ENCODE data around the gene PLAGL1.
"Not testable (repeated sequence)": the region's sequence is repeated elsewhere in the genome, so short reads cannot be mapped to it uniquely, and the experiment has no call there.

The PLAGL1 gene

DNA sequence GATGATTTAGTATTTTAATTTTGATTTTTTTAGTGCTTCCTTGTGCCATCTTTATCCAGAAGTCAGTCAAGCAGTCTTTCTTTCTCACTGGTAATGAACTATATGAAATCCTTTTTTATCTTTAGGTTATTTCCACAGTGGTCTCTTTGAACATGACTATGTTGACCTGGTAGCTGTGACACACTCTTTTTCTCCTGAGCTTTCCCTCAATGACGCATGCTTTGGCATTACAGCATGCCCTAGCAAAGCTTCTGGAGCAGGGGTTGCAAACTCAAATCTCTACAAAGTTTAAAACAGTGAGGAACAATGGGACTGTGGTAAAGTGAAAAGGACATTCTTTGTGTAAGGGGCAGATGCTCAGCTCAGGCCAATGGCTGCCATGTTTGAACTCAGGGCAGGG is 4.5 kb upstream of the PLAGL1 start:
- no peak for FAIRE-seq
- DNase-seq (ENCODE audit: low spot score), result no peak

DNA sequence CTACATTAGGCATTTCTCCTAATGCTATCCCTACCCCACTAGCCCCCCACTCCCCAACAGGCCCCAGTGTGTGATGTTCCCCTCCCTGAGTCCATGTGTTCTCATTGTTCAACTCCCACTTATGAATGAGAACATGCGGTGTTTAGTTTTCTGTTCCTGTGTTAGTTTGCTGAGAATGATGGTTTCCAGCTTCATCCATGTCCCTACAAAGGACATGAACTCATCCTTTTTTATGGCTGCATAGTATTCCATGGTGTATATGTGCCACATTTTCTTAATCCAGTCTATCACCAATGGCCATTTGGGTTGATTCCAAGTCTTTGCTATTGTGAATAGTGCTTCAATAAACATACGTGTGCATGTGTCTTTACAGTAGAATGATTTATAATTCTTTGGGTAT is 1.6 kb upstream of the PLAGL1 start:
- FAIRE-seq; DNase-seq (ENCODE audit: low spot score): not testable (repeated sequence)

GRCh38 chr6:144008846-144009245 is 787 bp upstream of the PLAGL1 start:
- DNase-seq (ENCODE audit: low spot score), result no peak
- no peak for FAIRE-seq

DNA sequence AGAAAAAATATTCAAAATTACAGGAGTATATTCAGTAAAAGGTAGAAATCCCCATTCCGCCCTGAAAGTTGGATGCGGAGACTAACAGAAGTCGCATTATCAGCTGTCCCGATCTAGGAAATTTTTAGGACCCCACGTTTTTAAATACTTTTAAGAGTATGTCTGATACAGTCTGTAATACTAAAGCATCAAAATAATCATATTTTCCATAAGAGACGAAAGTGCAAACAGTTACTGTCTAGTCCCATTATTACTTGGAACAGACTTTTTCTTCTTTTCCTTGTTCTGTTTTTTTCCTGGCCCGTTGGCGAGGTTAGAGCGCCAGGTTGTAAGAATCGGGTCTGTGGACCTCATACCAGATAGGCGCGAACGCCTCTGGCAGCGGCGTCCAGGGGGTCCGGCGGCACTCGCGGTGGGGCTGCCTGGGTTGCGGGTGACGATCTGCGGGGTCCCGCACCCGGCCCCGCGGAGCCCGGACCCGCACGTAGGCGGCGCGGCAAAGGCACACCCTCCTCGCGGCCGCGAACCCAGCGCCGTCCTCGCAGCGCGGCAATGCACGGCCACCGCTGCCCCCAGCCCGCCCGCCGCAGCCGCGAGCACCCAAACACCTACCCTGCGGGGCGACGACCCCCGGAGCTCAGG is 460 bp downstream of the PLAGL1 start:
- FAIRE-seq (no peak), DNase-seq (ENCODE audit: low spot score) (no peak)

GRCh38 chr6:144006736-144007477 is 1.2 kb downstream of the PLAGL1 start:
- no peak for FAIRE-seq
- peak; percentile 46 for DNase-seq (ENCODE audit: low spot score)

DNA sequence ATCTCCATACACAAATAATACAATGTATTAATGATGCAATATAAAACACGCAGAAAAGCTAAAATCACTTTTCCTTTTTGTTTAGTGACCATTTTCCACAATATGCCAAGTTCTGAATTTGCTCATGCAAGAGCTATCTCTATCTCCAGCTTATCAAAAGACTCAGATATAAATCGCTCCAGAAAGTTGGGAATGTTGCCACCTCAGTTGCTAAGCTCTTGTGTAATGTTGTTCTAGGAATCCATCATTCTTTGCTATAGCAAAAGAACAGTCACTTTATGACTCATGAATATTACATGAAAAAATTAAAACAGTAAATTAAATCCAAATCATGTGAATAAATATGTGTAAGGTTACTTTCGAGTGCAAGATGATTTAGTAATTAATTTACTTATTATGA is 8.7 kb downstream of the PLAGL1 start:
- no peak for DNase-seq (ENCODE audit: low spot score)
- no peak for FAIRE-seq

DNA sequence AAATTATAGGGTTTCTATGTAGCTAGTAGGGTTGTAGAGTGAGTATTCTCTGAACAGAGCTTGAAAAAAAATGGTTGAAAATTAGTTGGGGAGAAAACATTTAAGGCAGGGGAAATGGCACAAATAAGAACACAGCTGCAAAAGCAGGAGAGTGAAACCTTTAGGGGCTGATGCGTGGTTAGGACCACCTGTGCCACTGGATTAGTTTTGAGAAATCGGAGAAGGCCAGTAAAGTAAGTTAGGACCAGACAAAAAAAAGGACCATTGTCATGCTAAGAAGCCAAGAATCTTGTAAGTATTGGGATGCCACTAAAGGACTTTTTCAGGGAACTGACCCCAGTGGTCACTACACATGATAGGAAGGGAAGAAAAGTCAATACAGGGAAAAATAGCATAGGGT is 9.4 kb downstream of the PLAGL1 start:
- FAIRE-seq (no peak), DNase-seq (ENCODE audit: low spot score) (no peak)

GRCh38 chr6:143993965-143994646 is 14.0 kb downstream of the PLAGL1 start:
- no peak for DNase-seq (ENCODE audit: low spot score)

GRCh38 chr6:143992285-143992684 is 15.8 kb downstream of the PLAGL1 start:
- FAIRE-seq, result no peak
- no peak for DNase-seq (ENCODE audit: low spot score)

More at GRCh38 chr6:143993965-143994646, 14.0 kb downstream of the PLAGL1 start:
- FAIRE-seq, result no peak

DNA sequence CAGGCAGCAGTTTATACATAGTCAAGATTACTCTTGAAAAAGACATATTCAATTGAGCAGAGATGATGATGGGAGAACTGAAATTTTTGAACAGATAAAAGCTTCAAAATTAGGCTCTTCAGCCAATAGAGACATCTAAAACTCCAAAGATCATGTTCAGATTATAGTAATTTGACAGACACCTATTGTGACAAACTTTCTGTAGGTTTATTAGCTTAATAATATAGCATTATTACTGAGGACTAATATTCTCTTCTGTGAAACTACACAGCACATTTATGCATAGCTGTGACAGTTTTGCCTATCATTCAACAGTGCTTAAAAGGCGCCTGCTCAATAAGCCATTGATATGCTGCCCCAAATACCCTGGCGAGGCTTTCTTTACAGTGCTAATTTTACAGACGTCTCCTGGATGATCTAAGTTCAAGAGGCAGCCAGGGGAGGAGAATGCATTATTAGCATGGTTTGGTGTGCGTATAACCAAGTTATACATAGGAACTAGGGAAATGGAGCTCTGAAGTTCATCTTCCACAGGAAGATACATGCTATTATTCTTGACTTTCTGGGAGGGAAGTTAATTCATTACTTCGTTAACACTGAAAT is 21.5 kb downstream of the PLAGL1 start:
- DNase-seq (ENCODE audit: low spot score), result no peak
- no peak for FAIRE-seq

DNA sequence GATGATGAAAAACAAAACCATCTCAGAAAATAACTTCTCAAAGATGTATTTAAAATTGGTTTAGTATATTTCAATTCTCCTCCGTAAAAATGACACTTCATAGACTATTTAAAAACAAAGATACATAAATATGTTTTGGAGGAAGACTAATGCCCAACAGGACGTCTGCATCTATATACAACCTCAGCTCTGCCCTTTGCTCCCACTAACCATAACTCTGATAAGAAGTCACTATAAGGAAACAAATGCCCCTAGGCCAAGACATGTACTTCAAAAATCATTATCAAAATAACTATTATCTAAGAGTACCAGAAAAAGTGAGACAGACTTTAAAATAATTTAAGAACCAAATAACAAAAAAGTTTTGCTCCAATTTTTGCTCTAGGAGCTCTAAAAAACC is 23.4 kb downstream of the PLAGL1 start:
- FAIRE-seq (no peak), DNase-seq (ENCODE audit: low spot score) (no peak)

- DNase-seq (ENCODE audit: low spot score) (no peak), FAIRE-seq (no peak)
Measured at GRCh38 chr6:143982968-143983367, 25.1 kb downstream of the PLAGL1 start.

GRCh38 chr6:143980921-143981320 is 27.1 kb downstream of the PLAGL1 start:
- DNase-seq (ENCODE audit: low spot score) (no peak), FAIRE-seq (no peak)

GRCh38 chr6:143976806-143977349 is 31.2 kb downstream of the PLAGL1 start:
- DNase-seq (ENCODE audit: low spot score) (no peak), FAIRE-seq (no peak)

DNA sequence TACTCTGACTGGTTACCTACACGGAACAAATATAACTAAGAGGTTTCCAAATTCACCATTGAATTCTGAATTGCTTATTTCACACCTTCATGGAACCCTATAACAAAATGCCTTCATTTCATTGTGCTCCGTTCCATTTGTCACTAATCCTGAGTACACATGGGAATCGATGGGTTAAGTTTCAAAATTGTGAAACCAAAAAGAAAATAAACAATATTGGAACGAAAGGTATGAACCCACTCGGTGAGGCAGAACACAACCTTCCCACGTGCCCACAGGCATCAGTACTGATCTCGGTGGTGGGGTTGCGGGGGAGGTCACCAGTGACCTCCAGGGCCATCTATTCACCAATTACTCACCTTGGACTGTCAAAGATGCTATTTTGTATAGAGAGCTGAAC is 34.0 kb downstream of the PLAGL1 start:
- DNase-seq (ENCODE audit: low spot score), result no peak
- FAIRE-seq, result no peak

- FAIRE-seq (no peak), DNase-seq (ENCODE audit: low spot score) (no peak)
Measured at GRCh38 chr6:143973097-143973966, 34.7 kb downstream of the PLAGL1 start.

- no peak for DNase-seq (ENCODE audit: low spot score)
- FAIRE-seq, result no peak
Measured at GRCh38 chr6:143971482-143972205, 36.4 kb downstream of the PLAGL1 start.

DNA sequence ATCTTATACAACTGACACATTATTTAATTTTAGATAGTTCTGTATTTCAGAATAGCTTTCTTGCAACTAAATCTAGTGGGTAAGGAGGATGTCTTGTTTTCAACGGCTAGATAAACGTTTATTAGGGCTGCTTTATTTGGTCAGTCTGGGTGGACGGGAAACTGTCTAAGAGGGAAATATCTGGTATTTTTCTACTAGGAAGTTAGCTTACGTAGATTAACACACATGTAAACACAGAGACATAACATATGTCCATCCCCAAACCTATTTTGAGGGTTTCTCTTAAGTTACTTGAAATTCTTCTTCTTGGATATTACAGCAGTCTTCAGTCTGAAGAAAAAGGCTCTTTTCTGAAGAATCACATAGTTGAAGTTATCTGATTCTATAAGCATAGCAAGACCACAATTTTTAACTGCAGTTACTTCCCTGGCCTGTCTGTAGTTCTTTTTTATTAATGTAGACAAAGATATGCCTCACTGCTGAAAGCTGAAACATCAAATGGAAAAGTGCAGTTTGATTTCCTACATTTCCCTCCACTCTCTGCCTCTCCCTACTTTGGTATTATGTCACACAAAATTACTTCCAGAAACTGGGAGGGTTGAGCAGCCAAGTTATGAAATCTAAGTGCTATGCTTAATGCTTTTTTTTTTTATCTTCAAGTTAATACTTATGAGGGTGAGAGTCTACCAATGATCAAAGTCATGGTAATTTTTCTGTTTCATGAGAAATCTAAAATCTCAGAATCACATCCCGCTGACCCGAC is 37.4 kb downstream of the PLAGL1 start:
- FAIRE-seq, result no peak
- DNase-seq (ENCODE audit: low spot score), result no peak

- no peak for DNase-seq (ENCODE audit: low spot score)
- FAIRE-seq, result no peak
Measured at GRCh38 chr6:143969077-143969476, 39.0 kb downstream of the PLAGL1 start.
